BJ (cell line): ENCODE results near the gene U2AF2. TPM values are rescaled to one million over a fixed set of nuclear protein-coding genes. Genes with fewer than 3 reads are reported as not detected.

ENCODE experiments used
- CTCF ChIA-PET: fragments of 350-600 bp; formaldehyde crosslinking; extraction: SDS; loops from one replicate; lab custom pipeline; 2021; ENCODE audit warnings: antibody characterized with exemption, inconsistent platforms; lab: Yijun Ruan, JAX
- POLR2A ChIA-PET: fragments of 300-600 bp; sonication (Branson Sonifier 250); formaldehyde crosslinking; extraction: SDS; loops from one replicate; lab custom pipeline; 2021; ENCODE audit warnings: antibody characterized with exemption; lab: Charles Lee
- DNase-seq: peaks from one replicate; pipeline ENCODE4 v3.0.0-alpha.2; 2011; ENCODE audit warnings: low read depth
- H3K27me3 ChIP-seq: 2 replicates; pipeline ENCODE4 v1.6.0; 2011; ENCODE audit warnings: low read length; ENCODE audit not compliant: control insufficient read depth, insufficient read depth
- H3K36me3 ChIP-seq: 2 replicates; pipeline ENCODE4 v1.5.1; 2011; ENCODE audit warnings: low read length; ENCODE audit not compliant: control insufficient read depth, insufficient read depth
- H3K4me3 ChIP-seq: 2 replicates; pipeline ENCODE4 v1.5.1; 2011; ENCODE audit warnings: low read depth, mild to moderate bottlenecking, control low read depth, low read length
- CTCF ChIP-seq: IDR thresholded peaks from 2 replicates; pipeline ENCODE4 v1.5.1; 2011; ENCODE audit warnings: low read depth, mild to moderate bottlenecking, control low read depth, inconsistent platforms, low read length, moderate library complexity; ENCODE audit not compliant: insufficient read depth
- polyA plus RNA-seq: library from polyadenylated mRNA; depleted of rRNA; stranded (reverse); fragments of >200 nt; gene quantifications from 2 replicates; pipeline ENCODE4 v1.2.3, GENCODE V29; 2011; rRNA removed
- small RNA-seq: library from RNA; depleted of rRNA; stranded (forward); fragments of <200 nt; gene quantifications from one replicate; pipeline ENCODE3, GENCODE V24; 2012; ENCODE audit warnings: low replicate concordance, low read depth; ENCODE audit not compliant: insufficient read length

The U2AF2 gene
- polyA plus RNA-seq, 1 experiment, result 170 TPM

- H3K4me3 ChIP-seq, result no peak overlapping the region
- ChIA-PET CTCF (no interaction called here), POLR2A (no interaction called here)
- H3K36me3 ChIP-seq, result no peaks in the 10 kb centered on the region
- no peak for DNase-seq
- no peaks in the 10 kb centered on the region for H3K27me3 ChIP-seq
- TF ChIP-seq CTCF, result no peak
Measured at GRCh38 chr19:55720214-55720746, 65.4 kb downstream of the U2AF2 start.

- CTCF ChIA-PET, result interaction anchor here (0.6 kb wide), 1 partner anchor 10 kb away, joined by 3 read pairs; no protein-coding TSS in a partner anchor
- DNase-seq, result no peak
- Histone ChIP-seq H3K36me3 (no peaks in the 10 kb centered on the region), H3K27me3 (no peaks in the 10 kb centered on the region), H3K4me3 (no peak overlapping the region)
- no peak for TF ChIP-seq CTCF
- POLR2A ChIA-PET, result no interaction called here
Measured at GRCh38 chr19:55720801-55721200, 66.0 kb downstream of the U2AF2 start.

GRCh38 chr19:55723491-55723890 lies 68.7 kb downstream of the U2AF2 start:
- DNase-seq, result no peak
- no peaks in the 10 kb centered on the region for H3K36me3 ChIP-seq
- no peaks in the 10 kb centered on the region for H3K27me3 ChIP-seq
- ChIA-PET POLR2A (no interaction called here), CTCF (no interaction called here)
- TF ChIP-seq CTCF, result no peak
- H3K4me3 ChIP-seq, result no peak overlapping the region

Small RNA genes lying within 50 kb of the gene (small RNA-seq; reads per million reads assigned to genes)
- gene AC010525.2, result not detected

Other genes with a start within 250 kb of the U2AF2 start
- 47.7 and 79.4 TPM in 2 replicates for gene UBE2S, start 247.2 kb upstream of the U2AF2 start, polyA plus RNA-seq
- not detected in 2 replicates for gene SHISA7, start 211.7 kb upstream of the U2AF2 start, polyA plus RNA-seq
- gene ISOC2, start 193.4 kb upstream of the U2AF2 start, polyA plus RNA-seq, result 93.8 and 123 TPM in 2 replicates
- not detected in 2 replicates for gene C19orf85, start 190.3 kb upstream of the U2AF2 start, polyA plus RNA-seq
- gene ZNF628, start 178.4 kb upstream of the U2AF2 start, polyA plus RNA-seq, result 0.36 and 0.48 TPM in 2 replicates
- 20.4 and 34.8 TPM in 2 replicates for gene NAT14, start 169.8 kb upstream of the U2AF2 start, polyA plus RNA-seq
- gene SSC5D, start 166.6 kb upstream of the U2AF2 start, polyA plus RNA-seq, result 5.5 and 8.2 TPM in 2 replicates
- gene SBK2, start 117.9 kb upstream of the U2AF2 start, polyA plus RNA-seq, result 0.07 TPM in 1 of 2 replicates, not detected in the other
- gene SBK3, start 109.5 kb upstream of the U2AF2 start, polyA plus RNA-seq, result 0.06 and 0.11 TPM in 2 replicates
- gene ZNF579, start 74.2 kb upstream of the U2AF2 start, polyA plus RNA-seq, result 2.6 and 3.8 TPM in 2 replicates
- gene FIZ1, start 55.5 kb upstream of the U2AF2 start, polyA plus RNA-seq, result 3.7 and 4.0 TPM in 2 replicates
- 7.8 TPM in 2 replicates for gene ZNF524, start 54.7 kb upstream of the U2AF2 start, polyA plus RNA-seq
- 1.2 and 1.4 TPM in 2 replicates for gene ZNF865, start 49.4 kb upstream of the U2AF2 start, polyA plus RNA-seq
- 2.9 and 4.5 TPM in 2 replicates for gene ZNF784, start 30.5 kb upstream of the U2AF2 start, polyA plus RNA-seq
- 10.3 and 12.2 TPM in 2 replicates for gene ZNF580, start 14.0 kb upstream of the U2AF2 start, polyA plus RNA-seq
- 22.1 and 31.3 TPM in 2 replicates for gene ZNF581, start 11.4 kb upstream of the U2AF2 start, polyA plus RNA-seq
- gene CCDC106, start 6.8 kb upstream of the U2AF2 start, polyA plus RNA-seq, result 5.5 and 8.9 TPM in 2 replicates
- gene EPN1, start 20.2 kb downstream of the U2AF2 start, polyA plus RNA-seq, result 31.4 and 60.8 TPM in 2 replicates
- not detected in 2 replicates for gene NLRP9, start 83.4 kb downstream of the U2AF2 start, polyA plus RNA-seq
- not detected in 2 replicates for gene RFPL4A, start 104.1 kb downstream of the U2AF2 start, polyA plus RNA-seq
- not detected in 2 replicates for gene RFPL4AL1, start 114.1 kb downstream of the U2AF2 start, polyA plus RNA-seq
- not detected in 2 replicates for gene NLRP11, start 177.0 kb downstream of the U2AF2 start, polyA plus RNA-seq
- not detected in 2 replicates for gene NLRP4, start 181.5 kb downstream of the U2AF2 start, polyA plus RNA-seq